Measurements from ENCODE around the gene SAMMSON. TPM values are rescaled to one million over a fixed set of nuclear protein-coding genes. Genes with fewer than 3 reads are reported as not detected.

SAMMSON gene
- total RNA-seq, 4 donors from 2014 or later, result 0.94 to 6.1 TPM; not detected in 2

DNA sequence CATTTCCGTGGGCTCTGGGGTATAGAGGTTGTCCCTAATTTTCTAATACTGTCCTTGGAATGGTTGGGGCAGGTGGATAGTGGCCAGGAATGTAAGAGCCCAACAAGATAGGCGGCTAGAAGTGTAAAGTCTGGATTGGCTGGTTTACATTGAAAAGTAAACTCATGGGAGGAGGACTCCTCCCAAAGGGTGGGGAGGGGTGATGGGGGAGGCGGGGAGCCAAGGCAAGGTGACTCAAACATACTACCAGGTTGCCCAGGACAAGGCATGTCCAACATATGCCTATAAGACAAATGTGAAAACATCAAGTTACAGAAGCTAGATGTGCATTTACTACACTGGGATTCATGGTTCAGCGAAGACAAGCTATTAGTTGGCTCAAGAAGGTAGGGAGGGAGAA is 14.3 kb upstream of the SAMMSON start:
- no peak overlapping the region for H3K4me3 ChIP-seq
- no peak overlapping the region for H3K27ac ChIP-seq
- H3K9me3 ChIP-seq, result no peaks in the 10 kb centered on the region
- DNase-seq, result no peak
- H3K27me3 ChIP-seq, result no peaks in the 10 kb centered on the region
- no peaks in the 10 kb centered on the region for H3K36me3 ChIP-seq
- H3K4me1 ChIP-seq, result peaks cover 0 to 17% (median 0%) of the 10 kb centered on the region in 3 donors
- 35 to 58% methylated on average over 4 of the region's 4 CpGs for WGBS, 2 donors
- TF ChIP-seq POLR2A (IDR thresholded peaks at IDR 0.05), result no peak
- TF ChIP-seq, protein P1, sequence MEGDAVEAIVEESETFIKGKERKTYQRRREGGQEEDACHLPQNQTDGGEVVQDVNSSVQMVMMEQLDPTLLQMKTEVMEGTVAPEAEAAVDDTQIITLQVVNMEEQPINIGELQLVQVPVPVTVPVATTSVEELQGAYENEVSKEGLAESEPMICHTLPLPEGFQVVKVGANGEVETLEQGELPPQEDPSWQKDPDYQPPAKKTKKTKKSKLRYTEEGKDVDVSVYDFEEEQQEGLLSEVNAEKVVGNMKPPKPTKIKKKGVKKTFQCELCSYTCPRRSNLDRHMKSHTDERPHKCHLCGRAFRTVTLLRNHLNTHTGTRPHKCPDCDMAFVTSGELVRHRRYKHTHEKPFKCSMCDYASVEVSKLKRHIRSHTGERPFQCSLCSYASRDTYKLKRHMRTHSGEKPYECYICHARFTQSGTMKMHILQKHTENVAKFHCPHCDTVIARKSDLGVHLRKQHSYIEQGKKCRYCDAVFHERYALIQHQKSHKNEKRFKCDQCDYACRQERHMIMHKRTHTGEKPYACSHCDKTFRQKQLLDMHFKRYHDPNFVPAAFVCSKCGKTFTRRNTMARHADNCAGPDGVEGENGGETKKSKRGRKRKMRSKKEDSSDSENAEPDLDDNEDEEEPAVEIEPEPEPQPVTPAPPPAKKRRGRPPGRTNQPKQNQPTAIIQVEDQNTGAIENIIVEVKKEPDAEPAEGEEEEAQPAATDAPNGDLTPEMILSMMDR (IDR thresholded peaks at IDR 0.05), result no peak
- intact Hi-C loops (cut with DNase I), result no loop called here

DNA sequence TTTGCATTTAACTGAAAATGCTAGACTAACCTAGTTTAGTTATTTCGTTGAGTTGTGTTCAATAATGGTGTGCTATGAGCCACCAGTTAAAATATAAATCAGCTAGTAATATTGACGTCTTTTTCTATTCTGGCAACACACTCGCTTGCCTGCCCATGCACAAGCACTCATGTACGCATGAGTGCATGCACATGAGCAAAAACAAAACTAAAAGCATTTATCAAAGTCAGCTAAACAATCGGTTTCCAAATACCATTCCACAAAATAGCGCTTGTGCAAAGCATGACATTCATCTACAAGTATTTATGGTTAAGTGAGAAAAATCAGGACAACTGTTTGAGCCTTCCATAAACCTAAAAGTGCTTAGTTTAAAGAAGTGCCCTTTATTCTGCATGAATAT is 13.1 kb upstream of the SAMMSON start:
- 29 to 55% methylated on average over 6 of the region's 6 CpGs for WGBS, 2 donors
- Histone ChIP-seq H3K4me1 (peaks cover 0 to 17% (median 0%) of the 10 kb centered on the region in 3 donors), H3K27ac (no peak overlapping the region), H3K36me3 (no peaks in the 10 kb centered on the region), H3K9me3 (no peaks in the 10 kb centered on the region), H3K4me3 (no peak overlapping the region), H3K27me3 (no peaks in the 10 kb centered on the region)
- intact Hi-C loops (cut with DNase I), result no loop called here
- DNase-seq, result no peak
- TF ChIP-seq, protein P1 (IDR thresholded peaks at IDR 0.05), result no peak
- TF ChIP-seq POLR2A (IDR thresholded peaks at IDR 0.05), result no peak

DNA sequence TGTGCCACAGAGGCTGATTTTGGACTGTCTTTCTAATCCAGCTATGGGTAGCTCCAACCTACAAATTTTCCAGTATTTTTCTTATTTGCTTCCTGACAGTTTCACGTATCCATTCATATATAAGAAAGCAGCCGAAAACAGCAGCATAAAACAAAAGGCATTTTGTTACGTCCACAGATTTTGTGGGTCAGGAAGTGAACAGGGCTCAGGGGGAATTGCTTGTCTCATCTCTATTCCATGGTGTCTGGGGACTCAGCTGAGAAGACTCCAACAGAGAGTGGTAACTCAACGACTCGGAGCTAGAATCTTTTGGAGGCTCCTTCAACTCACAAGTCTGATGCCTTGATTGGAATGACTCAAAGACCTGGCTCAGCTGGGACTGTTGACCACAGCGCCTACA is 11.7 kb upstream of the SAMMSON start:
- H3K9me3 ChIP-seq, result no peaks in the 10 kb centered on the region
- no peak overlapping the region for H3K27ac ChIP-seq
- H3K36me3 ChIP-seq, result no peaks in the 10 kb centered on the region
- intact Hi-C loops (cut with DNase I), result no loop called here
- H3K27me3 ChIP-seq, result no peaks in the 10 kb centered on the region
- 70 to 87% methylated on average over 3 to 5 of the region's 6 CpGs for WGBS, 2 donors
- H3K4me3 ChIP-seq, result no peak overlapping the region
- DNase-seq, result no peak
- peaks cover 0 to 12% (median 0%) of the 10 kb centered on the region in 3 donors for H3K4me1 ChIP-seq
- TF ChIP-seq POLR2A (IDR thresholded peaks at IDR 0.05), result no peak
- TF ChIP-seq, protein P1 (IDR thresholded peaks at IDR 0.05), result no peak

DNA sequence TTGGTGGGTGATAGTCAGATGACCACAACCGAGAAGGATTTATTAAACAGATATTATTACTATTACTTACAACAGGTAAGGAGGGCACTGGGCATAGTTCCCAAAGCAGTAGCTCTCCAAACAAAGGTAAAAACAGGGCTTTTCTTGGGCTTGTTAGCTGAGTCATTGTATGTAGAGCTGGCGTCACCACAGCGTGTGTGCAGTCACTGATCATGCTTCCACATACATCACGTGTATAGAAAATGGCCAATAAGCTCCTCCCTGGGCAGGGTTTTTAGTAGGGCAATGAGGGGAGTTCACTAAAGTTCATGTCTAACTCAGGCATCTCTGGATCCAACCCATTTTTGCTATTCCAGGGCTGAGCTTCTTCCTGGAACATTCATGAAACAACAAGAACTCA is 5.8 kb upstream of the SAMMSON start:
- Histone ChIP-seq H3K36me3 (no peaks in the 10 kb centered on the region), H3K4me3 (no peak overlapping the region), H3K4me1 (peaks cover 0 to 19% (median under 1%) of the 10 kb centered on the region in 3 donors), H3K27ac (no peak overlapping the region), H3K27me3 (no peaks in the 10 kb centered on the region), H3K9me3 (no peaks in the 10 kb centered on the region)
- TF ChIP-seq, protein P1 (IDR thresholded peaks at IDR 0.05), result no peak
- TF ChIP-seq POLR2A (IDR thresholded peaks at IDR 0.05), result no peak
- intact Hi-C loops (cut with DNase I), result no loop called here
- no peak for DNase-seq
- 65 to 93% methylated on average over 4 of the region's 4 CpGs for WGBS, 2 donors

DNA sequence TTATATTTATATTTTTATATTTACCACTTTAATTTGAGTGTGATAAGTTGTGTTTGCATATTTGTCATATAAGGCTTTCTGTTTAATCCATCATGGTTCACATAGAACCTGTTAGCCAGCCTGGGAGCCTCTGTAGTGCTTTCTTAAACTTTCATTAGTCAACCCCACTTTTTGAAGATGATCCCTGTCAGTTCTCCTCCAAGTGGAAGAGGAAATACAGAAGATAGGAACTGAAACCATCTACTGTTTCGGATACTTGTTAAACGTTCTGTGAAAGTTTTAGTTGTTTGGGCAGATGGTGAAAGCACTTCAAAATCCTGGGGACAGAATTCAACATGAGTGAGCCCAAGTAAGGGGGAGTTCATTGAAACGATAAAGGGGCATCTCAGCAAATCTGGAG is 4.6 kb upstream of the SAMMSON start:
- Histone ChIP-seq H3K27me3 (no peaks in the 10 kb centered on the region), H3K4me3 (no peak overlapping the region), H3K27ac (no peak overlapping the region), H3K9me3 (no peaks in the 10 kb centered on the region), H3K4me1 (peaks cover 0 to 23% (median 4%) of the 10 kb centered on the region in 3 donors), H3K36me3 (no peaks in the 10 kb centered on the region)
- 47 to 62% methylated on average over 3 of the region's 3 CpGs for WGBS, 2 donors
- intact Hi-C loops (cut with DNase I), result no loop called here
- TF ChIP-seq, protein P1 (IDR thresholded peaks at IDR 0.05), result no peak
- no peak for TF ChIP-seq POLR2A (IDR thresholded peaks at IDR 0.05)
- DNase-seq, result no peak
